GM12874 (cell line): ENCODE data around the gene ZNFX1.

Experiments
- CTCF ChIP-seq: IDR thresholded peaks from 2 replicates; pipeline ENCODE4 v1.5.1; 2011; ENCODE audit warnings: low read depth, mild to moderate bottlenecking, control low read depth, low read length, moderate library complexity; ENCODE audit not compliant: insufficient read depth

The ZNFX1 gene

DNA sequence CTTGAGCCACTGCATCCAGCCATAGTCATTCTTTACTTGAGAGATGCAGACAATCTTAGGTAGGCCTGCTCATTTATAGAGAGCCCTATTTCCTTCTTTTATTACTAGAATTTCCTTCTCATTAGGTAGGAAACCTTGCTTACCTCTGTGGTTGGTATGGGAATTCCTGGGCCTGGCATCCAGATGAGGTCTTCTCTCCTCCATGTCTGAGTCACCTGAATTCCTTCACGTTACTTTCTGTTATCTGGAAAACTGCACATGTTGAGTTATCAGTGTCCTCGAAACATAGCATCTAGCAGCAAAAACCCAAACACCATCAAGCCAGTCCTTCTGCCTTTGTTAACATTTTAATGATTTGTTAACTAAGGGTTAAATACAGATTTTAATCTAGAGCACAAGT lies 2.2 kb downstream of the ZNFX1 start:
- no peak for TF ChIP-seq CTCF

DNA sequence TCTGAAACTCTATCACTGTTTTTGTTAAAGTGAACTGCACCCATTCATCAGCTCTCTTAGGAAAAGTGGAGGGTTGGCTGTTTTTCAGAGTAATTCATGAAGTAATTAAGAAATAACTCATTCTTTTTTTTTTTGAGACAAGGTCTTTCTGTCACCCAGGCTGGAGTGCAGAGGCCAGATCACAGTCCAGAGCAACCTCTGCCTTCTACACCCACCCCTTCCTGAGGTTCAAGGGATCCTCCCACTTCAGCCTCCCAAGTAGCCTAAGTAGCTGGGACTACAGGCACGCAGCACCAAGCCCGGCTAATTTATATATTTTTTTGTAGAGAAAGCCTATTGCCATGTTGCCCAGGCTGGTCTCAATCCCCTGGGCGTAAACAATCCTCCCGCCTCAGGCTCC lies 2.6 kb downstream of the ZNFX1 start:
- TF ChIP-seq CTCF = no peak

DNA sequence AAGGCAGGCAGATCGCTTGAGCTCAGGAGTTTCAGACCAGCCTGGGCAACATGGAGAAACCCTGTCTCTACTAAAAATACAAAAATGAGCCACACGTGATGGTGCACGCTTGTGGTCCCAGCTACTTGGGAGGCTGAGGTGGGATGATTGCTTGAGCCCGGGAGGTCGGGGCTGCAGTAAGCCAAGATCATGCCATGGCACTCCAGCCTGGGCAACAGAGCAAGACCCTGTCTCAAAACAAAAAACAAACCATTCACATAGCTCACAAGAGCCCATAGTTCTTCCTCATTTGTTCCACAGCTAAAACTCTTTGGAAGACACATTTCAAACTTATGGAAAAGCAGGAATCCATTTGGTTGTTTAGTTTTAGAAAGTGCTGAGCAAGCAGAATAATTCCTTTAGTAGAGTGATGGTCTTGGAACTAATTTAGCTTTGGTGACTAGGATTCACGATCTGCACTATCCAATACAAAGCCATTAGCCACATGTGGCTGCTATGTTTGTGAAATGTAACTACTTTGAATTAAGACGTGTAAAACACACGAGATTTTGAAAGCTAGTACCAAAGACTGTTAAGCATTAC lies 4.1 kb downstream of the ZNFX1 start:
- no peak for TF ChIP-seq CTCF

- TF ChIP-seq CTCF = no peak
Measured at GRCh38 chr20:49272654-49273053, 5.2 kb downstream of the ZNFX1 start.

DNA sequence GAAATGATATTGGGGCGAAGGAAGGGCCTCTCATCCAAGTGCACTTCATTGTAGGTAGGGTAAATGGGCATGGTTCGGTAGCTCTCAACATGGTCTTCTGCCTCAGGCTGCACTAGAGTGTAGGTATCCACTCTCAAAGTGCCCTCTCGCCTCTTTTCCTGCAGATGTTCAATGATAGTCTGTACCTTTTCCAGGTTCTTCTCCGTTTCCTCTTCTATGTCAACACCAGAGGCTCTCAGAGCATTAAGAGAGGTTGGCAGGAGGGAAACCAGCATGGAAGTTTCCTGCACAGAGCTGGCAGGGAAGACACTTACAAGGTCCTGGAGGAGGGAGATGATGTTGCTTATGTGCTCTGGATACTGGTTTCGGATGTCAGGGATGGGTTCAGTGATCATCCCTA lies 7.1 kb downstream of the ZNFX1 start:
- no peak for TF ChIP-seq CTCF

- no peak for TF ChIP-seq CTCF
Measured at GRCh38 chr20:49270177-49270576, 7.7 kb downstream of the ZNFX1 start.

GRCh38 chr20:49268600-49269365 lies 9.1 kb downstream of the ZNFX1 start:
- TF ChIP-seq CTCF = no peak
